ENCODE data around the gene ABCG1.
A peak's percentile ranks its signal among the peaks of the same experiment; 100 is the strongest.

ABCG1 gene

GRCh38 chr21:42220138-42220701, 1.3 kb downstream of the ABCG1 start:
- Histone ChIP-seq H3K27me3 (ENCODE audit: insufficient read depth, low read length) (no peaks in the 10 kb centered on the region), H4K20me1 (ENCODE audit: insufficient read depth, low read length) (no peaks in the 10 kb centered on the region), H3K9ac (ENCODE audit: low read length) (peak overlapping the region; percentile 35), H3K4me3 (ENCODE audit: low read depth, low read length, poor library complexity, severe bottlenecking) (peak overlapping the region; percentile 39), H3K27ac (ENCODE audit: low read depth, low read length, poor library complexity, severe bottlenecking) (peak overlapping the region; percentile 54), H3K9me2 (ENCODE audit: low read depth, low read length) (no peaks in the 10 kb centered on the region), H3F3A (ENCODE audit: insufficient read depth, low read length) (0 out of 2 replicates have a peak, but pooled peaks cover 4% of the 10 kb centered on the region), H3K4me1 (ENCODE audit: insufficient read depth, low read length, severe bottlenecking) (peaks cover 55% of the 10 kb centered on the region), H3K4me2 (ENCODE audit: low read length) (peak overlapping the region; percentile 54), H3K79me2 (ENCODE audit: insufficient read depth, low read length) (no peaks in the 10 kb centered on the region), H3K9me3 (ENCODE audit: low read length) (peaks cover 12% of the 10 kb centered on the region; the same call in 1 of the 2 replicates), H2AFZ (ENCODE audit: low read length) (no peak overlapping the region), H3K36me3 (ENCODE audit: insufficient read depth, low read length) (peaks cover 3% of the 10 kb centered on the region; the same call in 1 of the 2 replicates)
- TF ChIP-seq, protein P1, sequence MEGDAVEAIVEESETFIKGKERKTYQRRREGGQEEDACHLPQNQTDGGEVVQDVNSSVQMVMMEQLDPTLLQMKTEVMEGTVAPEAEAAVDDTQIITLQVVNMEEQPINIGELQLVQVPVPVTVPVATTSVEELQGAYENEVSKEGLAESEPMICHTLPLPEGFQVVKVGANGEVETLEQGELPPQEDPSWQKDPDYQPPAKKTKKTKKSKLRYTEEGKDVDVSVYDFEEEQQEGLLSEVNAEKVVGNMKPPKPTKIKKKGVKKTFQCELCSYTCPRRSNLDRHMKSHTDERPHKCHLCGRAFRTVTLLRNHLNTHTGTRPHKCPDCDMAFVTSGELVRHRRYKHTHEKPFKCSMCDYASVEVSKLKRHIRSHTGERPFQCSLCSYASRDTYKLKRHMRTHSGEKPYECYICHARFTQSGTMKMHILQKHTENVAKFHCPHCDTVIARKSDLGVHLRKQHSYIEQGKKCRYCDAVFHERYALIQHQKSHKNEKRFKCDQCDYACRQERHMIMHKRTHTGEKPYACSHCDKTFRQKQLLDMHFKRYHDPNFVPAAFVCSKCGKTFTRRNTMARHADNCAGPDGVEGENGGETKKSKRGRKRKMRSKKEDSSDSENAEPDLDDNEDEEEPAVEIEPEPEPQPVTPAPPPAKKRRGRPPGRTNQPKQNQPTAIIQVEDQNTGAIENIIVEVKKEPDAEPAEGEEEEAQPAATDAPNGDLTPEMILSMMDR (IDR thresholded peaks at IDR 0.05; ENCODE audit: low read length), result no peak
- TF ChIP-seq EZH2 (IDR thresholded peaks at IDR 0.05; ENCODE audit: borderline replicate concordance, low read length), result no peak

- no peak for TF ChIP-seq EZH2 (IDR thresholded peaks at IDR 0.05; ENCODE audit: borderline replicate concordance, low read length)
- TF ChIP-seq, protein P1 (IDR thresholded peaks at IDR 0.05; ENCODE audit: low read length), result no peak
- Histone ChIP-seq H3K27ac (ENCODE audit: low read depth, low read length, poor library complexity, severe bottlenecking) (peak overlapping the region; percentile 54), H3K4me3 (ENCODE audit: low read depth, low read length, poor library complexity, severe bottlenecking) (no peak overlapping the region), H3K36me3 (ENCODE audit: insufficient read depth, low read length) (no peaks in the 10 kb centered on the region), H3K9ac (ENCODE audit: low read length) (peak overlapping the region; percentile 44; the same call in 1 of the 2 replicates), H3K4me1 (ENCODE audit: insufficient read depth, low read length, severe bottlenecking) (peaks cover 70% of the 10 kb centered on the region), H3K9me2 (ENCODE audit: low read depth, low read length) (no peaks in the 10 kb centered on the region), H3F3A (ENCODE audit: insufficient read depth, low read length) (0 out of 2 replicates have a peak, but pooled peaks cover 4% of the 10 kb centered on the region), H3K9me3 (ENCODE audit: low read length) (0 out of 2 replicates have a peak, but pooled peaks cover 3% of the 10 kb centered on the region), H4K20me1 (ENCODE audit: insufficient read depth, low read length) (no peaks in the 10 kb centered on the region), H3K4me2 (ENCODE audit: low read length) (peak overlapping the region; percentile 35), H2AFZ (ENCODE audit: low read length) (no peak overlapping the region), H3K79me2 (ENCODE audit: insufficient read depth, low read length) (no peaks in the 10 kb centered on the region), H3K27me3 (ENCODE audit: insufficient read depth, low read length) (no peaks in the 10 kb centered on the region)
These were observed 2.8 kb downstream of the ABCG1 start for GRCh38 chr21:42221581-42222345.

- Histone ChIP-seq H3K79me2 (ENCODE audit: insufficient read depth, low read length) (no peaks in the 10 kb centered on the region), H3K9me2 (ENCODE audit: low read depth, low read length) (no peaks in the 10 kb centered on the region), H3K4me1 (ENCODE audit: insufficient read depth, low read length, severe bottlenecking) (peaks cover 72% of the 10 kb centered on the region), H4K20me1 (ENCODE audit: insufficient read depth, low read length) (no peaks in the 10 kb centered on the region), H3K9ac (ENCODE audit: low read length) (no peak overlapping the region; the same call in 1 of the 2 replicates), H3K27ac (ENCODE audit: low read depth, low read length, poor library complexity, severe bottlenecking) (peak overlapping the region; percentile 54), H3K4me2 (ENCODE audit: low read length) (peak overlapping the region; percentile 35; the same call in 1 of the 2 replicates), H3K9me3 (ENCODE audit: low read length) (no peaks in the 10 kb centered on the region), H2AFZ (ENCODE audit: low read length) (no peak overlapping the region), H3K36me3 (ENCODE audit: insufficient read depth, low read length) (no peaks in the 10 kb centered on the region), H3F3A (ENCODE audit: insufficient read depth, low read length) (0 out of 2 replicates have a peak, but pooled peaks cover 4% of the 10 kb centered on the region), H3K27me3 (ENCODE audit: insufficient read depth, low read length) (no peaks in the 10 kb centered on the region), H3K4me3 (ENCODE audit: low read depth, low read length, poor library complexity, severe bottlenecking) (no peak overlapping the region)
- TF ChIP-seq EZH2 (IDR thresholded peaks at IDR 0.05; ENCODE audit: borderline replicate concordance, low read length), result no peak
- TF ChIP-seq, protein P1 (IDR thresholded peaks at IDR 0.05; ENCODE audit: low read length), result no peak
These were observed 3.4 kb downstream of the ABCG1 start for GRCh38 chr21:42222386-42222785.

Measured in OCI-LY1 (cell line).